GM12872 (cell line): ENCODE measurements around the gene PARD3.

Experiments
- TF ChIP-seq, protein P1 (sequence below): IDR thresholded peaks from 3 replicates; pipeline ENCODE4 v1.5.1; 2011; ENCODE audit warnings: low read depth, mild to moderate bottlenecking, low read length, moderate library complexity; ENCODE audit not compliant: insufficient read depth

Gene PARD3

DNA sequence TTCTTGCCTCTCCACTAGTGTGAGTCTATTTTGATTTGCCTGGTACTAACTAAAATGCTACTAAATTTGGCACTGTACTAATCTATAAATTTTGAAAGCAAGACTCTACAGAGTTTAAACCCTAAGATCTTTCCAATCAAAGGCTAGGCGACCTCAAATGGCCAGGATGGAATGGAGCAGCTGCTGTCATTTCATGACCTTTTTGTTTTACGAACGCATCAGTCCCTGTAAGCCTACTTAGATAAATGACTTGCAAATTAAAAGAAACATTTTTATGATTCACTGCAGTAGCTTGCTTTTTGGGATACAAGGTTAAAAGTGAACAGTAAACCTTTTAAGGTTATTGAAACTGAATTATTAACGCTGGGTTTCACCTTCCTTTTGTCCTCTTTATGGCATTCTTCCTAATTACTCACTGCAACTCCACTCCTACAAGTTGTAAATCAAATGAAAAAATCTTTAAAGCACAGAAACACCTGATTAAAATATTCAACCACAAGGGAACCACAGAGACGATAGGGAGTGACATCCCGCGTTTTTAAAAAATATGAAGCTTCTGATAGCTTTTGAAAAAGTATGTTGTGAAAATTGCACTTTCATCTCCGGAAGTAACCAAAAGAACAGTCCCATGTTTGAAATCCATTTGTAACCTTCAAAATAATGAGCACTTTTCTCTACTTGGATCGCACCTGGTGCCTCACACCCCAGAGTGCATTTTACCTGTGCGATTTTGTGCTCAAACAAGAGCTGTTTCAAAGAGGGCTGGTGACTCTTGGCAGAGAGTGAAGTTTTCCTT, 595.1 kb downstream of the PARD3 start:
- TF ChIP-seq, protein P1, sequence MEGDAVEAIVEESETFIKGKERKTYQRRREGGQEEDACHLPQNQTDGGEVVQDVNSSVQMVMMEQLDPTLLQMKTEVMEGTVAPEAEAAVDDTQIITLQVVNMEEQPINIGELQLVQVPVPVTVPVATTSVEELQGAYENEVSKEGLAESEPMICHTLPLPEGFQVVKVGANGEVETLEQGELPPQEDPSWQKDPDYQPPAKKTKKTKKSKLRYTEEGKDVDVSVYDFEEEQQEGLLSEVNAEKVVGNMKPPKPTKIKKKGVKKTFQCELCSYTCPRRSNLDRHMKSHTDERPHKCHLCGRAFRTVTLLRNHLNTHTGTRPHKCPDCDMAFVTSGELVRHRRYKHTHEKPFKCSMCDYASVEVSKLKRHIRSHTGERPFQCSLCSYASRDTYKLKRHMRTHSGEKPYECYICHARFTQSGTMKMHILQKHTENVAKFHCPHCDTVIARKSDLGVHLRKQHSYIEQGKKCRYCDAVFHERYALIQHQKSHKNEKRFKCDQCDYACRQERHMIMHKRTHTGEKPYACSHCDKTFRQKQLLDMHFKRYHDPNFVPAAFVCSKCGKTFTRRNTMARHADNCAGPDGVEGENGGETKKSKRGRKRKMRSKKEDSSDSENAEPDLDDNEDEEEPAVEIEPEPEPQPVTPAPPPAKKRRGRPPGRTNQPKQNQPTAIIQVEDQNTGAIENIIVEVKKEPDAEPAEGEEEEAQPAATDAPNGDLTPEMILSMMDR, result no peak

DNA sequence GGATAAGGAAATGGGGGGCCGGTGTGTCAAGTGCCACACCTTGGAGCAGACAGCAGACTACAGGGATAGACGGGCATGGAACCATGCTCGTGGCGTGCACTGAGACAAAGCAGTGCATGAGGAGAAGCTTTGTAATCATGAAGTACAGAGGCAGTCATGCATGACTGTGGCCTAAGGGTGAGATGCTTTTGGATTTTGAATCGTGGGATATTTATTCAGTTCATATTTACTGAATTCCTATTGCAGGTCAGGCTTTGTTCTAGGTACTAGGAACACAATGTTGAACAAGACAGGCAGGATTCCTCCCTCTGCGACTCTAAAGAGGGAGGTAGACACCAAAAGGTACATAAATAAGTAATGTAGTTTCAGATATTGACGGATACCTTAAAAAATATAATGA, 597.6 kb downstream of the PARD3 start:
- TF ChIP-seq, protein P1, result no peak

DNA sequence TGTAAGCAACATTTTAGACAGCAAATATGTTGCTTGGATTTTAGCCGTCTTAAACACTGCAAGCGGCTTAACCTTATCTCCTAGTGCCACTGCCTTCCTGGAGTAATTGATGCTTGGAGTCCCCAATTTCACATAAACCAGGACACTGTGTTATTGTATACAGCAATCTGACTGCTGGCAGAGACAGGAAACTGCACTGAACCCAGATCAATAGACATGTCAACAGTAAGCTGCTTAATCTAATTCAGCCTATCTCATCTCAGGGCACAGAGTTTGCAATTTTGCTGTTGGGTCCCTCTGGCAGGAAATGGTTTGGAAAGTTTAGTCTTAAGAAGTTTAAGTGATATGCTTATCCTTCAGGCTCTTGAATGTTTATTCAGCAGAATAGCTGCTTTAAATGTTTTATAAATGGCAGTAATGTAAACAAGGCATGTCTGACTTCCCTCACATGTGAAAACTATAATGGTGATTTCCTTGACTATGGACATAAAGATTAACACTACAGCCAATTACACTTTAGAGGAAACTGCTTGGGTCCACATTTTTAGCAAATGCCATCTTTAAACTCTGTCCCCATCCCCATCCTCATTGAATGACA, 598.6 kb downstream of the PARD3 start:
- TF ChIP-seq, protein P1, result no peak

DNA sequence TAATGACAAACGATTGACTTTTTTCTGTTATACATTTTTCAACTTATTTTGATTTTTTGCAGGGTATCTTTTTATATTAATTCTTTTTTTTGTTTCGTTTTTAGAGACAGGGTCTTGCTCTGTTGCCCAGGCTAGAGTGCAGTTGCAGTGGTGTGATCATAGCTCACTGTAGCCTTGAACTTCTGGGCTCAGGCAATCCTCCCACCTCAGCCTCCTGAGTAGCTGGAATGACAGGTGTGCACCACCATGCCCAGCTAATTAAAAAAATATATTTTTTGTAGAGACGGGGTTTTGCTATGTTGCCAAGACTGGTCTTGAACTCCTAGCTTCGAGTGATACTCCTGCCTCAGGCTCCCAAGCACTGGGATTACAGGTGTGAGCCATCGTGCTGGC, 601.3 kb downstream of the PARD3 start:
- TF ChIP-seq, protein P1, result no peak

DNA sequence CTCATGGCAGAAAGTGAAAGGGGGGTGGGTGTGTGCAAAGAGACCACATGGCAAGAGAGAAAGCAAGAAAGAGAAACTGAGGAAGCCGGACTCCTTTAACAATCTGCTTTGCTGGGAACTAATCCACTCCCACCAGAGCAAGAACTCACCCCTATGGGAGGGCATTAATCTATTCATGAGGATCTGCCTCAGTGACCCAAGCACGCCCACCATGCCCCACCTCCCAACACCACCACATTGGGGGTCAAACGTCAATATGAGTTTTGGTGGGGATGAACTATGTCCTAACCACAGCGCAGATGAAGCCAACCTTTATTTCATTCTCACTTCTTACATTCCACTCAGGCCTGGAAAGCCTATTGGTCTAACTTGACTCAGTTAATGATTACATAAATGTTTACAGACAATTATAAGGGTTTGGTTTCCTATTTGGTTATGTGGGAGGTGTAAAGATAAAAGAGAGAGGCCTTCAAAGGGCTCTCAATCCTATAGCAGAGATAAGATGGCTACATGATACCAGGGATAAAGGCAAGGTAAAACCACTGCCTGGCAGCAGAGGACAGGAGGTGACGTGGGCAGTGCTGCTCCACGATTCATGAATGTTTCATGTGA, 601.8 kb downstream of the PARD3 start:
- TF ChIP-seq, protein P1, result no peak

DNA sequence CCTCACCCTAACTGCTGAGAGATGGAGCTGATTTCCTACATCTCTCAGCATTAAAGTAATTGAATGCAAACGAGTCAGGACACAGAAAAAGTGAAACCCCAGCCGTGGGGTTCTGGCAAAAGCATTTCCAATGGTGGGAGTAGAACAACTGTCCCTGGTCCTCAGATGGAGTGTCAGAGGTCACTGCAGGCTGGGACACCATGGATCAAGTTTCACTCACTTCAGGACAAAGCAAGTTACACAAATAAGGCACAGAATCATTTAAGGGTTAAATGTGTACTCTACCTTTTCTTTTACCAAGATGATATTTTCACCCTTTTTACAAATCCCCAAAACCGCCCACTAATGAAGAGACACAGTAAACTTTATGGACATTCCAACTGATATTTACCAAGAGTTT, 607.8 kb downstream of the PARD3 start:
- TF ChIP-seq, protein P1, result no peak

DNA sequence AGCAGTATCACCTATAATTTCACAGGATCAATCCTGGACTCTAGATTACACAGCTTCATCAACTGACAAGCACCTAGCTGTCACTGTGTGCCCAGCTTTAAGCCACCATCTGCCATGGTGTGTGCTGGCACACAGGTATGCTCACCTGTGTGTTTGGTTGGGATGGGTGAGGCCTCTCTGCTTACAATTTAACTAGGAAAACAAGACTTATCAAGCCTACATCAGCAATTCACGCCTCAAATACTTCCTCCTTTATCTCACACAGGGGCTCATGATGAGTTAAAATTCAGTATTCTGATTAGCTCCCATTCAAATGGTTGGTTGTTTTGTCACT, 608.2 kb downstream of the PARD3 start:
- TF ChIP-seq, protein P1, result no peak
